Stimulated activated CD4-positive, alpha-beta T cell treated with anti-CD3 and anti-CD28 coated beads, Interleukin-12 subunit alpha, Interleukin-12 subunit beta, amount 100 ng/mL, for 4 hours (primary cell): ENCODE measurements around the gene PPP2R5B.

Experiments
- DNase-seq: peaks from one replicate; pipeline ENCODE4 v3.0.0-alpha.2; 2020

The PPP2R5B gene

GRCh38 chr11:64923944-64924909, at the start of gene PPP2R5B:
Gene PPP2R5B, plus strand, starts transcription at chr11:64924689. Its CDS starts 1,046 bp downstream, at chr11:64925735.
- DNase-seq, result peak; percentile 86

GRCh38 chr11:64875369-64876228, 48.9 kb upstream of the PPP2R5B start:
- DNase-seq, result no peak

- DNase-seq, result no peak
Measured at GRCh38 chr11:64876229-64876750, 48.2 kb upstream of the PPP2R5B start.

- no peak for DNase-seq
Measured at GRCh38 chr11:64876835-64877341, 47.6 kb upstream of the PPP2R5B start.

- DNase-seq, result no peak
Measured at GRCh38 chr11:64877390-64878222, 46.9 kb upstream of the PPP2R5B start.

- DNase-seq, result no peak
Measured at GRCh38 chr11:64878223-64878493, 46.3 kb upstream of the PPP2R5B start.

GRCh38 chr11:64878494-64879243, 45.8 kb upstream of the PPP2R5B start, which contains the start of gene EHD1:
Gene EHD1, minus strand, starts transcription at chr11:64878621. Its CDS starts 157 bp downstream, at chr11:64878464.
- DNase-seq, result peak; percentile 100

- no peak for DNase-seq
Measured at GRCh38 chr11:64879244-64879900, 45.1 kb upstream of the PPP2R5B start.

GRCh38 chr11:64880240-64881001, 44.1 kb upstream of the PPP2R5B start:
- no peak for DNase-seq

- no peak for DNase-seq
Measured at GRCh38 chr11:64881476-64881875, 43.0 kb upstream of the PPP2R5B start.

- DNase-seq, result no peak
Measured at GRCh38 chr11:64882243-64882642, 42.2 kb upstream of the PPP2R5B start.

GRCh38 chr11:64883575-64883974, 40.9 kb upstream of the PPP2R5B start:
- DNase-seq, result no peak

GRCh38 chr11:64884019-64884418, 40.5 kb upstream of the PPP2R5B start:
- no peak for DNase-seq

GRCh38 chr11:64885367-64886286, 38.9 kb upstream of the PPP2R5B start:
- DNase-seq, result no peak

GRCh38 chr11:64887234-64887756, 37.2 kb upstream of the PPP2R5B start:
- DNase-seq, result no peak

- DNase-seq, result peak; percentile 86
Measured at GRCh38 chr11:64887757-64888405, 36.6 kb upstream of the PPP2R5B start.

GRCh38 chr11:64888406-64888728, 36.1 kb upstream of the PPP2R5B start:
- DNase-seq, result no peak
